HG02870 (cell line): ENCODE results near the gene TRIM66.

Source experiments
- ATAC-seq: cut with Tn5 transposase; IDR thresholded peaks from one replicate; pipeline ENCODE4 v1.9.1; 2021; ENCODE audit warnings: mild to moderate bottlenecking, moderate library complexity; ENCODE audit not compliant: unreplicated experiment

TRIM66 gene, protein sequence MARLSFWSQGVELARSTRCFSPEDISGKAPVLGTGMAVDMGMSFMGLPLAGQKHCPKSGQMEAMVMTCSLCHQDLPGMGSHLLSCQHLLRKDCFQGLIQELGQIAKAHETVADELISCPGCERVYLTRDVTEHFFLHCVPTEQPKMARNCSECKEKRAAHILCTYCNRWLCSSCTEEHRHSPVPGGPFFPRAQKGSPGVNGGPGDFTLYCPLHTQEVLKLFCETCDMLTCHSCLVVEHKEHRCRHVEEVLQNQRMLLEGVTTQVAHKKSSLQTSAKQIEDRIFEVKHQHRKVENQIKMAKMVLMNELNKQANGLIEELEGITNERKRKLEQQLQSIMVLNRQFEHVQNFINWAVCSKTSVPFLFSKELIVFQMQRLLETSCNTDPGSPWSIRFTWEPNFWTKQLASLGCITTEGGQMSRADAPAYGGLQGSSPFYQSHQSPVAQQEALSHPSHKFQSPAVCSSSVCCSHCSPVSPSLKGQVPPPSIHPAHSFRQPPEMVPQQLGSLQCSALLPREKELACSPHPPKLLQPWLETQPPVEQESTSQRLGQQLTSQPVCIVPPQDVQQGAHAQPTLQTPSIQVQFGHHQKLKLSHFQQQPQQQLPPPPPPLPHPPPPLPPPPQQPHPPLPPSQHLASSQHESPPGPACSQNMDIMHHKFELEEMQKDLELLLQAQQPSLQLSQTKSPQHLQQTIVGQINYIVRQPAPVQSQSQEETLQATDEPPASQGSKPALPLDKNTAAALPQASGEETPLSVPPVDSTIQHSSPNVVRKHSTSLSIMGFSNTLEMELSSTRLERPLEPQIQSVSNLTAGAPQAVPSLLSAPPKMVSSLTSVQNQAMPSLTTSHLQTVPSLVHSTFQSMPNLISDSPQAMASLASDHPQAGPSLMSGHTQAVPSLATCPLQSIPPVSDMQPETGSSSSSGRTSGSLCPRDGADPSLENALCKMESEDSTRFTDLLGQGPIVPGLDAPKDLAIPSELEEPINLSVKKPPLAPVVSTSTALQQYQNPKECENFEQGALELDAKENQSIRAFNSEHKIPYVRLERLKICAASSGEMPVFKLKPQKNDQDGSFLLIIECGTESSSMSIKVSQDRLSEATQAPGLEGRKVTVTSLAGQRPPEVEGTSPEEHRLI (N-terminal part only)

DNA sequence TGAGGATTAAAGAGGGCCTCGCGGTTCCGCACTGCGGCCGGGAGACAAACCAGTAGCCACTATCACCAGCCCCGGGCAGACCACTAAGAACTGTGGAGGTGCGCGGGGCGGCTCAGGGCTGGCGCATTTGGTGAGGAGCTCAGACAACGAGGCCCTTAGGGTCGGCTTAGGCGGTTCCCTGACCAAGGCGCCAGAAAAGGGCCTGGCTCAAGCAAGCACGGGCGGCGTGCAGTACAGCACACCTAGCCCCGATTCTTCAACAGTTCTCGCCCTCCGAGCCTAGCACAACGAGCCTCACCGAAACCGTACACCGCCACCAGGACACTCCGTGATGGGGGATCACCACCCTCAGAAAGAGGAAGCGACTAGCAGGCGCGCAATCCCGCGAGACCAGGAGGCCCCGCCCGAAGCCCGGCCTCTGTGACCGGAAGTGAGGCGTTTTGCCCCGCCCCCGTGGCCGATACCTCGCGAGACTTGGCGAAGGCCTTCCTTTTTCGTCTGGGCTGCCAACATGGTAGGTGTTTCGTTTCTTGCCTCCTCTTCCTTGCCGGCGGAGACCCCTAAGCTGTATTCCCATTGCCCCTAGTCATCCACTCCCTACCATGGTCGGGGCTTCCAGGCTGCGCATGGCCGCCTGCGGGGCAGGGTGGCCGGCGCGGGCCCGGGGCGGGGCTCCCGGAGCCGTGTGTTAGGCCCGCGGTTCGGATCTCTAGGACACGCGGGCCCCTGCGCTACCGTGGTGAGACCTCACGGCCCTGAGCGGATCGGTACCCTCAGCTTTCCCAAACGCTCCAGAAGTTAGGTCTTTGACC, at the start of gene TRIM66, which contains the start of gene RPL27A:
Gene TRIM66 (minus strand): TSS at position 363 of the 812 bp plus-strand sequence. CDS start 10,391 bp downstream, outside the sequence.
Gene RPL27A (plus strand): TSS at position 490 of the 812 bp plus-strand sequence. CDS start 22 bp downstream, at position 512.
- ATAC-seq, result peak; percentile 96

DNA sequence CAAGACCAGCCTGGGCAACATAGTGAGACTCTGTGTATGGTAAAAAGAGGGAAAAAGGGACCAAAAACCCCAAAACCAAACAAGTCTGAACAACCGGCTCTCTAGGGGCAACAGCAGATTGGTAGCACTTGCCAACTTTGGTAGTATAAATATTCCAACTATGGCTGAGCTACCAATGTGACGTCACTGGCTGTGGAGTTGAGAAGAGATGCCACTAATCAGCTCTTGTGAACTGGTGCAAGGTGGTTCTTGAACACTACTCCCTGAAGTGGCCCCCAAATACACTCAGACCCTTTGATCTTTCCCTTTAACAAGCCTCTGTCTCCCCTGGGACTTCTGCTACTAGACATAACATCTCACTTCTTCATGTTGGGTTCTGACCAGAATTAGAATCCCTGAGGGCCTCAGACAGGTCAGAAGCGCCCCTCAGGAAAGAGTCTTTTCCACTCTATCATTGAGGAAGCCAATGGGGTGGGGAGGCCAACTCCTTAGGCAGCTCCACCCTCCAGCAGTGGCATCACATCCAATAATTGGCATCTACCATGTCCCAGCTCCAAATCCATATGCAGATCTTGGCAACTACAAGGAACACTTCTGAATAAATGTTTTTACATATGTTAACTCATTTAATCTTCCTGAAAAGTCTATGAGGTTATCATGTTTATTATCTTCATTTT, 49.3 kb upstream of the TRIM66 start:
- no peak for ATAC-seq

DNA sequence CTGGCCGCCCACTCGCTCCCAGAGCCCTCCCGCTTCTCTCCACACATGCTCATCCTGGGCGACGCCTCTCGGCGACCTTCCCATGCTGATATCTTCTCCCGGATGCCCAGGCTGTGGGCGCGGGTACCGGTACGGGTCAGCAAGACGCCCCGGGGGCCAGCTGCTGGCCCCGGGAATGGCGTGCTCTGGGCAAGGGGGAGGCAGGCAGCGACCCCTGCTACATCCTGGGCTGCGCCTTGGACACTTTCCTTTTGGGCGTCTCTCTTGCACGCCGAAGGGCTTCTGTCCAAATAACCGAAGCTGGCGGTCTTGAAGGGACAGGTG, 48.2 kb upstream of the TRIM66 start:
- no peak for ATAC-seq

DNA sequence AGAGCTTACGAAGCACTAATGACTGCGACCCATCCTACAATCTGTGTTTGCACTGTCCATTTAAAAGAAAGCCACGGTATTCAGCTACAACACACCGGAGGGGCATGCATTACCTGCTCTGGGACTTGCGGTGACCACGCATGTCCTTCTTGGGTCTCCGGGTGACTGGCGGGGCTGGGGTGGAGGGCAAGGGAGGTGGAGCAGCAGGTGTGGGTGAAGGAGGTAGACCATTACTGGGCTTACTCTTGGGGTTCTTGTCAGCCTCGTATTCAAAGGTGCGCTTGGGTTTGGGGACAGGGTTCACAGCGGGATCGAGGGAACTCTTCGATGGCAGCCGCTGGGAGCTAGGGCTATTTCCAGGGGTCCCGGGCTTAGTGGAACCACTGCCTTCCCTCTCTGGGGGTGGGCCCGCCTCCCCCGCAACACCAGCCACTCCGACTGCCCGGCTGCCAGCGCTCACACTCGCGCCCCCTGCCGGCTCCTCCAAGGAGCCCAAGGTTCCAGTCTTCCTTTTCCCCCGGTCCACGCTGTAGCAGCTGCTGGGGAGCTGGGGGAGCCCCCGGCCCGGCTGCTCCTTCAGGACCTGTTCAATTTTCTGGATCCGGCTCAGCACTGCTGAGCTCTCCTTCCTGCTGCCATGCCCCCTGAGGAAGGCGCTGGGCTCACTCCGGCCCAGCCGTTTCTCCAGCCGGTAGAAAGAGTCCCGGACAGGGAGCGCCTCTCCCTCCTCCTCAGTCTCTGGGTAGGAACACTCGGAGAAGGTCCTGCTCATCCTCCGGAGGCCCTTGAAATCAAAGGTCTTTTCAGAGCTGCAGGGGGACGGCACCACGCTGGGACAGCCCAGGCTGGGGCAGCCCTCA, 47.6 kb upstream of the TRIM66 start:
- no peak for ATAC-seq

DNA sequence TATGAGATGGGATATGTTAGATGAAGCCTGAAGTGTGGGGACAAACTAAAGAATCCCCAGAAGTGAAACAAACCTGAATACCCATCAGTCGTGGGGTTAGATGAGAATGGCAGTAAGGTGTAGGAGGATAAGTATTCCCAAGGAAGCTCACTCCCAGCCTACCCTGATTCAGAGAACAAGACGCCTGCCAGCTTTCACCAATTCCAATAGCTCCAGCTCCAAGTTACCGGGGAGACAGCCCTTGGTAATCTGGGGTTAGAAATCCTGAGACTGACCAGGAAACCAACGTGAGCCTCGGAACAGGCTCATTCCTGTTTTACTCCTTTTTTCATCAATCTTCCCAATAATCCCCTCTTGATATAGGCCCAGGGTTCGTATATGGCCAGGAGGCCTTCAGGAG, 46.6 kb upstream of the TRIM66 start:
- no peak for ATAC-seq

DNA sequence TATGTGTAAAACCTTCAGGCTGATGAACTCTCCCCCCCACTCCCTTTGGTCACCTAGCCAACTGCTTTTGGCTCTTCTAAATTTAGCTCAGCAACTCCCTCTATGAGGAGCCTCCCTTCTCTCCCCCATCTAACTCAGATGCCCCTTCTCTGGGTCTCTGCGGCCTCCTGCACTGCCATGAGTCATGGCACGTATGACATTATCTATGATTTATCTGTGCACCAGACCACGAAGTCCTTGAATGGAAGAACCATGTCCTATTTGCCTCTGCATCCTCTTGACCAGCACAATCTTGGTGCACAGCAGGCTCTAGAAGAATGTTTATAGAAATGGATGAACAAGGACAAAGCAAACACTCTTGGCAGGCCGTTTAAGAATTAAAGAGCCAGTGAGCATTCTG, 46.1 kb upstream of the TRIM66 start:
- no peak for ATAC-seq

DNA sequence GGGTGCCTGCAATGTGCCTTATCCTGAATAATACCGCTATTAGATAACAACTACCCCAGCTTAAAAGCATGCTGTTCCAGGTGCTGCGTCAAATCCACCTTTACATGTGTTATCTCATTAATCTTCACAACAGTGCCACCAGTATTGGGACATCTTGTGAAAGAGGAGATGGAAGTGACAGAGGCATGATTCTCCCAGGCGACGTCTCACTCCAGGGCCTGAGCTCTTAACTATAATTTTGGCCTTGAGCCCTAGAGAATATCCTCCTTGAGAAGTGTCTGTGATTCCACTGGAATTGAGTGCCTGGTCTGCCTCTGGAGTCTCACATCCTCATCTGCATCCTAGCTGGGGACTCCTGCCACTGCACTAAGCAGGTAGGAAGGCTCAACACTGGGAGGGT, 43.9 kb upstream of the TRIM66 start:
- no peak for ATAC-seq

DNA sequence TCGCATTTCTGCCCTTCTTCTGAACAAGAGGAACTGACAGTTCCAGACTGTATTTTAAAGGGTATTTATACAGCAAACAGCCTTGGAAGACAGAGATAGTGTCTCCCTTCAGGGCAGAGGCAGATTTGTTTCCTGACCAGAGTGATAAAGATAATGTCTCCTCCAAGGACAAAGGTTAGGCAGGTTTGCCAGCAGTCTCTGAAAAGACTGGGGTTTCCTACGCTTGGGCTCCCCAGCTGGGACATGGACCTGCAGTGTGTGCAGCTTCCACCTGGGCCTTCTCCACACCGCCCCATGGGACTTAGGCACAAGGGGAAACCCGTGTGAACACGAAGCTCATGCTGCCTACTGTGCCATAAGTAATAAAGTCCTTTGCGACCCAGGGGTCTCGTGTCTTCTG, 42.2 kb upstream of the TRIM66 start:
- ATAC-seq, result no peak

DNA sequence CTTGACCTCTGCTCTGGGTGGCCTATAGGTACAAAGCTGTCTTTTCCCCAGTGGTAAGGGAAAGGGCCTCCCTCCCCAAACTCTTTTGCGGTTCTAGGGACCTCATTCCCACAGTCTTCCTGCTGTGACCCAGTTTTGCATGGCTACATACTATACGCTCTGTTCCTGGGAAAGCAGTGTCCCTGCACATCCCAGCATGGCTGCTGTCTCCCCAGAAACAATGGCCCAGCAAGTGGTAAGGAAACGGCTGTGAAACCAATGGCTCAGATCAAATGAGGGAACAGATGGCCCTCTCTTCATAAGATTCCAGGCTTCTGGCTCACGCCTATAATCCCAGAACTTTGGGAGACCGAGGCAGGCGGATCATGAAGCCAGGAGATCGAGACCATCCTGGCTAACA, 41.2 kb upstream of the TRIM66 start:
- no peak for ATAC-seq

DNA sequence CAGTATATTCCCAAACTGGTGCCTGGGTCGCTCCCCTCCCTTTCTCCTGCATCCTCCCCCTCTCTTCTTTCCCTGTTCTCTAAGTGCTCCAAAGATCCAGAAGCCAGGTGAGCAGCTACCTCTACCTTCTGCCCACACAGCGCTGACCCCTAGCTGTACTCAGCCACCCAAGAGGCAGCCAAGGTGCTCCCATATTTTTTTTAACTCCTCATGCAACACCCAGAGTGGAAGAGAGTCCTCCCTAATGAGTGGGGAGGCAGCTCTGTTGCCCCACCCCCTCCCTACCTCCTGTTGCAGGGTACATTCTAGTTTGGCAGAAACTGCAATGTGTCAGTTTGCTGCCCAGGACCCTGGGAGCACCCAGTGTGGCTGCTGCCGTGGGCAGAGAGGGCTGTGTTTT, 40.3 kb upstream of the TRIM66 start:
- no peak for ATAC-seq

DNA sequence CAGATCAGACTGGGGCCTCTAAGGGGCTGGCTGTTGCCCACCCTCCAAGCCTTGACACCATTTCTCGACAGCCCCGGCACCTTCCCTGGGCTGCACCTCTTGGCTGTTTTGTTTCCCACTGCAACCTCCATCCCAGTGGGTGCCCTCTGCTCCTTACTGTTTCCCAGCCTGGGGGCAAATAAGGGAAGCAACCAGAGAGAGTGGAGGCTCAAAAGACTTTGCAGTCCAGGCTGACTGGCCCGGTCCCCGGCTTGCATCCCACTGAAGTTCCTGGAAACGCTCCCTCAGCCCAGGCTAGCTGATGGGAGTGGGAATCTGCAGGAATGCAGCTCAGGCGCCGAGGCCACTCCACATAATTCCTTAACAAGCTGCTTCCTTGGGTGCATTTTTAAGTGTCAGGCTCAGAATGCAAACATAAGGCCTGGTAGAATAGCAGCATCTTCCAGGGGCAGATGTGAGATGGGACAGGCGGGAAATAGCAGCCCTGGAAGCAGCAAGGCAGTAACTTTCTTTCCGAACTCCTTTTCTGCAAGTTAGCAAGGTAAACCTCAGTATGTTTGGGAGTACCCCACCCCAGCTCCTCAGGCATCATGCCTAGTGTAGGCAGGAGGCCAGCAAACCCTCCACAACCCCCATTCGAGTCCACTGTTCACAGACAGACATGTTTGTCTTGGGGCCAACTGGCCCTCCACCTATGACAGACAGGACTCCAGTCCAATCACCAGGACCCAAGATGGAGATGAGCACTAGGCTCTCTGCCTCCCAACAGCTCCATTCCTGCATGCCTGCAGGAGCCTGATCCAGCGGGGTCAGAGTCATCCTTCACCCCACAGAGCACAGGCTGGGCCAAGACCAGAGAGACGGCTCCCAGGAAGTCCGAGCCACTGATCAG, 39.4 kb upstream of the TRIM66 start:
- ATAC-seq, result no peak

DNA sequence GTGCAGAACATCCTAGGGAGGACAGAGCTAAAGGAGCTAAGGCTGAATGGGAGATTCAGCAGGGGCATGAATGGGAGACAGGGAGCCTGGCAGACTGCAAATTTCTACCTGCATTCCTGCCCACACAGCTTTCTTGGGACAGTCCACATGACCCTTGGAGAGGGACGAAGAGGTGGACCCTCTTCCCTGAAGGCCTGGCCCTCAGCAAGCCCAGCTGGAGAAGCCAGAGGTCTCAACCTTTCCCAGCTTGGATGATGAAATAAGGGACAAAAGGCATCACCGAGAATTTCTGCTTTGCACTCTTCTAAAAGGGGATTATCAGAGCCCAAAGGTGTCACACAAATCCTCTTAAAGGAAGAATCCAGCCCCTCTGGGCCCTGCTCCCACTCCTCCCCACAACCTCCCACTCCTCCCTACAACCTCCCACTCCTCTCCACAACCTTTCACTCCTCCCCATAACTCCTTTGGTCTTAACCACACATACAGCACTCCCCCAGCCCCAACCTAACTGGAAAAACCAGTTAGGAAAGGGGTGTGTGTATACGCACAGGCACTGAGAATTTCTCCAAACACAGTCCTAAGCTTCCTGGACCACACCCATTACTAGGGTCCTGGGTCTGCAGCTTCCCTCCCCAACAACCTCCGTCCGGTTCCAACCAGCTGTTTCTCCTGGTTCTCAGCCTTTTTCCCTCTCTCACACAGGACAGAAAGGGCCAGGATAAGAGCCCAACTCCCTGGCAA, 38.6 kb upstream of the TRIM66 start:
- ATAC-seq, result no peak

DNA sequence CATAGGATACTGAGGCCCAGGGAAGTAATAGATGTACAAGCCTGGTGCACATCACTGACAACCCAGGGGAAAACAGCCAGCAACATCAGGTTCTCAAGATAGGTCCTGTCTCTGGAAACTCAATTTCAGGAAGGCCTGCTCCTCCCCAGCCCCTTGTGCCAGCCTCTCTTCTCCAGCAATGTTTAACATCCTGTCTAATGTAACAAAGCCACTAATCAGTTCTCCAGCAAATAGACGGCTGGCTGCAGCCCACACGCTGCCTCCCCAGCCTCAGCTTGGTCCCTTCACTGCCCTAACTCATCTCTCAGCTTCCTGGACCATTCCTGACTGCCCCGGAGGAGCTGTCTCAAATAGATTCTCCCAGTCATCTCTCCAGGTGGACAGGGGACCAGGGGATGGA, 37.9 kb upstream of the TRIM66 start:
- ATAC-seq, result no peak

DNA sequence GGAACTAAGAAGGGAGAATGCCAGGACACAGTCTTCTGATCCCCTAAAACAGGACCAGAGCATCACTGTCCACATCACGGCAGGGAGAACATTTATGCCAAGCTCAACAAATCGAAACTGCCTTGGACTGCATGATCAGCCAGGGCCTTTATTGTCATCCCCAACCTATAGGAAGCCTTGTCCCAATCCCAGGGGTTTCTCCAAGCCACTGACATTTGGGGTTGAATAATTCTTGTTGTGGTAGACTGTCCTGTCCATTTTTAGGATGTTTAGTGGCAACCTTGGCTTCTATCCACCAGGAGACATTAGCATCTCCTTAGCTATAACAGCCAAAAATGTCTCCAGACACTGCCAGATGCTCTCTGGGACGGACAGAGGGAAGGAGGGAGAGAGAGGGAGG, 37.3 kb upstream of the TRIM66 start:
- no peak for ATAC-seq

DNA sequence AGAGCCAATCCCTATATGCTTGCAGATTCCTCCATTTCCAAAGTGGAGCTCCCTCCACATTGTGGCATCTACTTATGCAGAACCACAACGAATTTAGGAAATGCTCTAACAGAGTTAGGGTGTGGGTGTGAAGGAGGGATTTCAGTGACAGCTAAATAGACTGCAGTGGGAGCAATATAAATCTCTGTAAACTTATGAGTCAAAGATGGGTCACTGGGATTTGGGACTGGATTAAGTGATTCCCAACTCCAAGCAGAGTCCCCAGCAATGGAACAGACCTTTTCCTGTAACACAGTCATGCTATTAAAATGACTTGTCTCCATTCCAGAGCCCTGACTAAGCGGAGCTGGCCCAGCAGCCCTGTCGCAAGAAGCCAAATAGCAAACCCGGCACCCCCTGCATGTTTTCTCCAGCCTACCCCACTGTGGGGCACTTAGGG, 36.8 kb upstream of the TRIM66 start:
- no peak for ATAC-seq

DNA sequence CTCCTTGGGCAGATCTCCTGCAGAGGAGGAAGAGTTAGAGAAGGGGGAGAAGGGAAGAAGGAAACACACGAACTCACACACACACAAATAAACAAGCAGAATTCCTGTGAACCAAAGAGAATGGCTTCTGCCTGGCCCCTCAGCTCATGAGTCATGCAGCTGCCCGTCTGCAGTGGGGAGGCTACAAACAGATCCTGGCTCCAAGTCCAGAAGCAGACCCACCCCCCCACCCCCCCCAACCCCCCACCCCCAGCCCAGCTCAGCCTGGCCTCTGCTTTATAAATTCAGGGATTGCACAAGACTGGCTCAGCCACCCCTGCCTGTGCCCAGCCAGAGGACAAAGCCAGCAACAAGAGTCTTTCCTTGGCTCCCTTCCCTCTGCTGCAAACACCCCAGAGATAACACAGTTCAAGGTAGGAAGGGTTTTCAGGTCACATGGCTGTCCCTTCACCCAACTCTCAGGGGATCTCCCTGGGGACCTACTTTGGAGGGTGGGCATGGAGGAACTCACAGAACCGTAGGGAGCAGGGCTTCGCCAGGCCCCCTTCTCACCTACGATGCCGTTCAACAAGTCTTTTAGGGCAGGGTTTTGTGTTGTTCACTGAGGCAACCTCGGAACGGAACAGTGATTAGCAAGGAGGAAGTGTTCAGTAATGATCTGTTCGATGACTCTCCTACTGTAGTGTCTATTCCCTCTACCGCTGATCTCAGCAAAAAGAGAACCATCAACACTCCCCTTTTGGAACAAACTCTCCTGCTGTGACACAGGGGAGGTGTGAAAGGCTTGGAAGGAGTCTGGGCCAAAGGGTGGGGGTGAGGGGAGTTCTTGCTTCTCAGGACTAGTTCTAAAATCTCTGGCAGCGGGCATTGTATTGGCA, 35.6 kb upstream of the TRIM66 start:
- ATAC-seq, result peak; percentile 63

DNA sequence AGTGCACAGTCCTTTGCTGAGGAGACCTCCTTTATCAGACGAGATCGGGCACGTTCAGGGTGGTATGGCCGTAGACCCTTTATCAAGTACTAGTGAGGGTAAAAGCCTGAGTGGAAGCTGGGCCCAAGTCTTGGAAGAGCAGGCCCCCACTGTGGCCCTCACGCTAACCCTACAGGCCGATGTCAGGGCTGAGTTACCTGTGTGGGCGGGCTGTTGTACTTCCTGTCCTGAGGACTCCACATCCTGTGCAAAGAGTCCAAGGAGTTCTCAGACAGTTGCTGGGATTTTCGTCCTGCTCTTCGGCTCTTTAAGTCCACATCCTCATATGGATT, 35.0 kb upstream of the TRIM66 start:
- no peak for ATAC-seq
